Osteoblast (primary cell): Measurements from ENCODE around the gene STARD7. TPM values are rescaled to one million over a fixed set of nuclear protein-coding genes. Genes with fewer than 3 reads are reported as not detected.

Source experiments
- DNase-seq: peaks from one replicate; pipeline ENCODE4 v3.0.0; 2011; ENCODE audit warnings: low spot score, mixed read lengths; ENCODE audit not compliant: insufficient read length; ENCODE audit errors: missing footprints
- H2AFZ ChIP-seq: 2 replicates; pipeline ENCODE4 v1.6.0; 2011; ENCODE audit warnings: mild to moderate bottlenecking, low read length
- H3K27ac ChIP-seq: 2 replicates; pipeline ENCODE4 v1.5.1; 2011; ENCODE audit warnings: mild to moderate bottlenecking, low read depth, low read length, moderate library complexity
- H3K27me3 ChIP-seq: 2 replicates; pipeline ENCODE4 v1.6.0; 2012; ENCODE audit warnings: mild to moderate bottlenecking, control low read depth, inconsistent platforms, low read length, moderate library complexity; ENCODE audit not compliant: insufficient read depth
- H3K36me3 ChIP-seq: 2 replicates; pipeline ENCODE4 v1.5.1; 2011; ENCODE audit warnings: mild to moderate bottlenecking, low read length, control low read depth, moderate library complexity; ENCODE audit not compliant: insufficient read depth
- H3K4me1 ChIP-seq: 2 replicates; pipeline ENCODE4 v1.5.1; 2011; ENCODE audit warnings: mild to moderate bottlenecking, low read length, control low read depth, moderate library complexity; ENCODE audit not compliant: insufficient read depth
- H3K4me2 ChIP-seq: 2 replicates; pipeline ENCODE4 v1.6.0; 2011; ENCODE audit warnings: mild to moderate bottlenecking, low read length; ENCODE audit not compliant: insufficient read depth
- H3K4me3 ChIP-seq: fragments of 200-600 bp; sonication (generic); 3 replicates; pipeline ENCODE4 v1.5.1; 2012; ENCODE audit warnings: mild to moderate bottlenecking, low read length, inconsistent platforms; ENCODE audit not compliant: insufficient read depth
- H3K79me2 ChIP-seq: 2 replicates; pipeline ENCODE4 v1.6.0; 2012; ENCODE audit warnings: mild to moderate bottlenecking, low read length, control low read depth, inconsistent platforms; ENCODE audit not compliant: insufficient read depth
- H3K9me3 ChIP-seq: 2 replicates; pipeline ENCODE4 v1.5.1; 2011; ENCODE audit warnings: low read depth, low read length, control low read depth
- H4K20me1 ChIP-seq: 2 replicates; pipeline ENCODE4 v1.6.0; 2012; ENCODE audit warnings: mild to moderate bottlenecking, low read length, control low read depth; ENCODE audit not compliant: insufficient read depth
- CTCF ChIP-seq: IDR thresholded peaks from 2 replicates; pipeline ENCODE4 v1.5.1; 2011; ENCODE audit warnings: mild to moderate bottlenecking, low read depth, low read length, moderate library complexity; ENCODE audit errors: extremely low read depth
- total RNA-seq: library from RNA; depleted of rRNA; stranded (reverse); fragments of >200 nt; gene quantifications from 2 replicates; pipeline ENCODE4 v1.2.3, GENCODE V29; 2012

STARD7 gene
- total RNA-seq, 1 donor = 163 TPM

DNA sequence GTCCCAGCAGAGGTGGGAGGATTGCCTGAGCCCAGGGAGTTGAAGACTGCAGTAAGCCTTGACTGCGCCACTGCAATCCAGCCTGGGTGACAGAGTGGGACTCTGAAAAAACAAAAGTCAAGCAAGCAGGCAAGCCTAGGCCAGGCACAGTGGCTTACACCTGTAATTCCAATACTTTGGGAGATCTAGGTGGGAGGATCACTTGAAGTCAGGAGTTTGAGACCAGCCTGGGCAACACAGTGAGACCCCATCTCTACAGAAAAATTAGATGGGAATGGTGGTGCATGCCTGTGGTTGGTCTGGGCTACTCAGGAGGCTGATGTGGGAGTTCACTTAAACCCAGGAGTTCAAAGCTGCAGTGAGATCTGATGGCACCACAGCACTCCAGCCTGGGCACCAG is 28.6 kb downstream of the STARD7 start:
- DNase-seq = no peak
- no peak for TF ChIP-seq CTCF
- H4K20me1 ChIP-seq = peaks cover 7% of the 10 kb centered on the region

DNA sequence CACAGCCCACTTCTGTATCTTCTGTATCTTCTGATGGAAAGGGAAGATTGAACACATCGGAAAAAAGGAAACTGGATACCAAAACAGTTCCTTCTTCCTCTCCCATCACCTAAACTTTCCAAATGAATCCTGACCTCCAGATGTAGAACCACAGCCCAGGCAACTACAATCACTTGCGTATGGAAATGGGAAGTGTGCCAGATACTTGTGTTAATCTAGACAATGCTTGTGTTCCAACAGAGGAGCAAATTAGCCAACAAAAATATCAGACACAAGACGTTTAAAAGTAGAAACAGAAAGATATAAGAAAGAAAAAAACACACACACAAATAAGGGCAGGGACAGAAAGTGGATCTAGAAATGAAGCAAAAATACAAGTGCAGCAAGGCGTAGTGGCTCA is 32.0 kb downstream of the STARD7 start:
- H3K4me3 ChIP-seq = no peak overlapping the region
- H4K20me1 ChIP-seq = no peaks in the 10 kb centered on the region
- no peaks in the 10 kb centered on the region for H3K79me2 ChIP-seq
- H3K27ac ChIP-seq = no peak overlapping the region
- H2AFZ ChIP-seq = no peak overlapping the region
- peaks cover 21% of the 10 kb centered on the region for H3K4me1 ChIP-seq
- TF ChIP-seq CTCF = no peak
- no peaks in the 10 kb centered on the region for H3K36me3 ChIP-seq
- no peak overlapping the region for H3K4me2 ChIP-seq
- H3K9me3 ChIP-seq = no peaks in the 10 kb centered on the region
- H3K27me3 ChIP-seq = no peaks in the 10 kb centered on the region
- DNase-seq = no peak

More for the DNA sequence above, 28.6 kb downstream of the STARD7 start:
- H3K4me3 ChIP-seq = no peak overlapping the region
- H3K4me2 ChIP-seq = no peak overlapping the region
- H3K27me3 ChIP-seq = no peaks in the 10 kb centered on the region
- H3K27ac ChIP-seq = no peak overlapping the region
- H3K79me2 ChIP-seq = no peaks in the 10 kb centered on the region
- no peaks in the 10 kb centered on the region for H3K9me3 ChIP-seq
- H3K4me1 ChIP-seq = peaks cover 14% of the 10 kb centered on the region
- no peak overlapping the region for H2AFZ ChIP-seq
- H3K36me3 ChIP-seq = peaks cover 12% of the 10 kb centered on the region

- no peaks in the 10 kb centered on the region for H3K79me2 ChIP-seq
- H3K27me3 ChIP-seq = no peaks in the 10 kb centered on the region
- no peak overlapping the region for H2AFZ ChIP-seq
- TF ChIP-seq CTCF = no peak
- peak overlapping the region; percentile 65 for H3K4me2 ChIP-seq
- no peak overlapping the region for H3K4me3 ChIP-seq
- no peaks in the 10 kb centered on the region for H4K20me1 ChIP-seq
- H3K27ac ChIP-seq = peak overlapping the region; percentile 1
- no peaks in the 10 kb centered on the region for H3K36me3 ChIP-seq
- H3K9me3 ChIP-seq = no peaks in the 10 kb centered on the region
- DNase-seq = peak; percentile 94
- H3K4me1 ChIP-seq = peaks cover 21% of the 10 kb centered on the region
These were observed 32.7 kb downstream of the STARD7 start for GRCh38 chr2:96175951-96176350.

DNA sequence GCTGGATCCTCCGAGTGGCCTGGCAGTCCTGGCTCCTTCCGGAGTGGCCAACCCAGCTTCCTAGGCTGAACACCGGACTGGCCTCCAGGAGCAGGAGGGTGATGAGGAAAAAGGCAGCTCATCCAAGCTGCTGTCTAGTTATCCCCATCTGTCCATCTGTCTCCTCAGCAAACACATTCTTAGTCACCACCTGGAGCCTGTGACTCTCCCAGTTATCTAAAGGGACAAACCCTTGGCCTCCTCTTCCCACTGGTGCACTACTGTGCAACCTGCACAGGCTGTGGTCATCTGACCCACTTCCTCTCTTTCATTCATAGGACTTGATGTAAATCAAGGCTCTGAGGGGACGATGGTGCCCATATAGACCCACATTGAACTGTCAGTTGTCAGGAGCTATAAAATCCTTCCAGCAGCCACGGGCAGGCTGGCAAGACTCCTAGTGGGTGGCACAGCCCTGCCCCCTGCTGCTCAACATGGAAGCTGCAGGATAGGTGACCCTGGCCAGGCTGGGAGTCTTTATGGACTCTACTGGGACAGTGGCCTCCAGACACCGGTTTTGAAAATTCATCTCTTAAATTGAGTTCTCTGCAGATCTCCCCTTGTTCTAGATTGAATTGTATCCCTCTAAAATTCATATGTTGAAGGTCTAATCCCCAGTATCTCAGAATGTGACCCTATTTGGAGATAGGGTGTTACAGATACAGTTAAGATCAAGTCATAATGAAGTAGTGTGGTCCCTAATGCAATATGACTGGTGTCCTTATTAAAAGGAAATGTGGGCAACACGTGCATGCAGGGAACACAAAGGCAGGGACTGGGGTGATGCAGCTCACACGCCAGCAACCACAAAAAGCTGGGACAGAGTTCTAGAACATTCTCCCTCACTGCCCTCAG is 34.1 kb downstream of the STARD7 start:
- H3K4me2 ChIP-seq = no peak overlapping the region
- H2AFZ ChIP-seq = no peak overlapping the region
- no peak overlapping the region for H3K27ac ChIP-seq
- peaks cover 2% of the 10 kb centered on the region for H3K9me3 ChIP-seq
- peak; percentile 87 for DNase-seq
- no peaks in the 10 kb centered on the region for H3K36me3 ChIP-seq
- peak; percentile 97 for TF ChIP-seq CTCF
- no peaks in the 10 kb centered on the region for H3K79me2 ChIP-seq
- no peaks in the 10 kb centered on the region for H3K27me3 ChIP-seq
- H4K20me1 ChIP-seq = no peaks in the 10 kb centered on the region
- peaks cover 21% of the 10 kb centered on the region for H3K4me1 ChIP-seq
- H3K4me3 ChIP-seq = no peak overlapping the region
